ENCODE measurements around the gene CAMTA1.

CAMTA1 gene

GRCh38 chr1:6923955-6924881 lies 139.0 kb downstream of the CAMTA1 start:
- no peak for DNase-seq (ENCODE audit: low read depth in 2 of 2)

GRCh38 chr1:6924891-6925290 lies 139.6 kb downstream of the CAMTA1 start:
- no peak for DNase-seq (ENCODE audit: low read depth in 2 of 2)

- no peak for DNase-seq (ENCODE audit: low read depth in 2 of 2)
These were observed 142.4 kb downstream of the CAMTA1 start for GRCh38 chr1:6927626-6928025.

DNA sequence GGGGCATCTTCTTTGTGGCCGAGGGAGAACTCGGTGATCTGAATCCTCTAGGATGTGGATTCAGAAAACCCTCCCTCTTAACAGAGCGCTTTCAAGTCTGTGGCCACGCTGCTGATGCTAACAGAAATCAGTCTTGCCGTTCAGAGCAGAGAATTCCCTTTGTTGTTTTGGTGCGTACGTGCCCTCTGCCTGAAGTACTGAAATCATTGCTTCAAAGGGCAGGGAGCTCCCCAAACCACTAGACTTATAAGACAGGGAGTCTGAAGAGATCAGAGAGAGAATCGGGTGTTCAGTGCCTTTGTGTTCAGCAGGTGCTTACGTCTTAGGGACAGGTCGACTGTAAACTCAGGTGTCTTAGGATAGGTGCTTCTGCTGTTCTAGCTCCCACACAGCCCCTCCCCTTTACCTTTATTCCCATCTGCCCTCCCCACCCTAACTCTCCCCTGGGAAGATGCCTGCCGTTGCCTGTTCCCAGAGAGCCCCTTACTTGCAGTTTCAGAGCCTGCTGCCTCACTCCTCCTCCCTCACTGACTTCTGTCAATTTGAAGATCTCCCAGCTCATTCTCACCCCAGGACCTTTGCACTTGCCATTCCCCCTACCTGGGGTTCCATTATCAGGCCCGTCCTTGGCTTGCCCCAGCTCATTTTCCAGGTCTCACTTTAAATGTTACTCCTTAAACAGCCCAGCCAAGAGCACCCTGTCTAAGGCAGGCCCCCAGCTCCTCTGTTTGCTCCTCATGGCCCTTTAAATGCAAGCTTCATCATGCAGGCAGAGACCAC lies 143.0 kb downstream of the CAMTA1 start:
- no peak for DNase-seq (ENCODE audit: low read depth in 2 of 2)

DNA sequence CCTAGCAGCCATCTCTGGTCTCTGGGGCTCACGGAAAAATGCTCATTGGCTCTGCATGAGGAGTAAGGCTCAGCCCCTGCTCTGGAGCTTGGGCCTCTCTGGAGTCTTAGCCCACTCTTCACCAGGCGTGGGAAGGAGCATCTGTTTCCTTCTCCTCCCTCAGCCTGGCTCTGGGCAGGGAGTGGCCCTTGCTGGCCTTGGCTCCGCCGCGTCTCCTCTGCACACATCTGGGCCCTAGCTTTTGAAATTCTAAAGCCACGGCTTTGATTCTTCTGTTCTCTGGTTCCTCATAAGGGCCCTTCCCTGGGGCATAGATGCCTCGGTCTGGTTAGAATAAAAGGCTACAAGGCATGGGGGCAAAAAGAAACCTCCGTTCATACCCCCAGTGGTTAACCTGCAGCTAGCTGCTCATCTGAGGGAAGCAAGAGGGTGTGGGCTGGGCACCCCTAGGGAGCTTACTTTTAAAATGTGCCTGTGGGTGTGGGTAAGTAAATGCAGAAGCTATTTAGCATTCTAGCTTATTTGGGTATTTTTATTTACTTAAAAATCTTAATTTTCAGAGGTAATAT lies 145.6 kb downstream of the CAMTA1 start:
- DNase-seq (ENCODE audit: low read depth in 2 of 2), result no peak

- no peak for DNase-seq (ENCODE audit: low read depth in 2 of 2)
These were observed 150.2 kb downstream of the CAMTA1 start for GRCh38 chr1:6935361-6935883.

GRCh38 chr1:6935911-6936690 lies 150.8 kb downstream of the CAMTA1 start:
- DNase-seq (ENCODE audit: low read depth in 2 of 2), result no peak

- DNase-seq (ENCODE audit: low read depth in 2 of 2), result no peak
These were observed 151.8 kb downstream of the CAMTA1 start for GRCh38 chr1:6937048-6937447.

- DNase-seq (ENCODE audit: low read depth in 2 of 2), result no peak
These were observed 154.1 kb downstream of the CAMTA1 start for GRCh38 chr1:6939363-6939762.

GRCh38 chr1:6941786-6942185 lies 156.5 kb downstream of the CAMTA1 start:
- no peak for DNase-seq (ENCODE audit: low read depth in 2 of 2)

DNA sequence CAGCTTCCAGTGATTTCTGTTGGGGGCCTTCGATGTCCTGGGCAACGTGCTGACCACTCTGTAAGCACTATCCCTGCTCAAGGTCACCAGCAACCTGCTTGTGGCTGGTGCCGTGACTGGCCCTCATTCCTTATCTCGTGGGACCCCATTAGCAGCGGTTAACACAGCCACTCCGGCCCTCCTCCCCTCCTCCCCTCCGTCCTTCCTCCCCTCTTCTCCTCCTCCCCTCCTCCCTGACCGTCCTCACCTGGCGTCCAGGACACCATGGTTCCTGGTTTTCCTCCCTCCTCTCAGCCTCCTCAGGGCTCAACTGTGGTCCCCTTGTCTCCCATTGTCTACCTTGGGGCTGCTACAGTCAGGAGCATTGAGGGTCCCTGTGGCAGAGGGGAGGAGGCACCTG lies 157.7 kb downstream of the CAMTA1 start:
- DNase-seq (ENCODE audit: low read depth in 2 of 2), result no peak

DNA sequence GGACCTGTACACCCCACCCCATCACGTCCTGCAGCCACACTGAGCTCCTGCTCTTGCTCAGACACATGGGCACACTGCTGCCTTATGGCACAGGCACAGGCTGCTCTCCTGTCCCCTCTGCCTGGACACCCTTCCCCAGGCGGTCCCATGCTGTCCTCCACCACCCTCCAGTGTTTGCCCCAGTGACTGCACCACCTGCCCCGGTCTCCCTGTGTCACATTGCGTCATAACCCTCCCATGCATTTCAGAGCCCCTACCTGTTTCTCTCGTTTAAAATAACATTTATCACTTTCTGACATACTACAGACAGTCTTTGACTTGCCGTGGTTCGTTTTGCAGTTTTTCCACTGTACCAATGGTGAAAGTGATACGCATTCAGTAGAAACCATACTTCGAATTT lies 159.2 kb downstream of the CAMTA1 start:
- no peak for DNase-seq (ENCODE audit: low read depth in 2 of 2)

GRCh38 chr1:6947952-6948351 lies 162.7 kb downstream of the CAMTA1 start:
- no peak for DNase-seq (ENCODE audit: low read depth in 2 of 2)

- DNase-seq (ENCODE audit: low read depth in 2 of 2), result no peak
These were observed 163.2 kb downstream of the CAMTA1 start for GRCh38 chr1:6948416-6948815.

- DNase-seq (ENCODE audit: low read depth in 2 of 2), result no peak
These were observed 163.6 kb downstream of the CAMTA1 start for GRCh38 chr1:6948861-6949260.

- no peak for DNase-seq (ENCODE audit: low read depth in 2 of 2)
These were observed 164.9 kb downstream of the CAMTA1 start for GRCh38 chr1:6950001-6950765.

- no peak for DNase-seq (ENCODE audit: low read depth in 2 of 2)
These were observed 166.3 kb downstream of the CAMTA1 start for GRCh38 chr1:6951536-6951935.

DNA sequence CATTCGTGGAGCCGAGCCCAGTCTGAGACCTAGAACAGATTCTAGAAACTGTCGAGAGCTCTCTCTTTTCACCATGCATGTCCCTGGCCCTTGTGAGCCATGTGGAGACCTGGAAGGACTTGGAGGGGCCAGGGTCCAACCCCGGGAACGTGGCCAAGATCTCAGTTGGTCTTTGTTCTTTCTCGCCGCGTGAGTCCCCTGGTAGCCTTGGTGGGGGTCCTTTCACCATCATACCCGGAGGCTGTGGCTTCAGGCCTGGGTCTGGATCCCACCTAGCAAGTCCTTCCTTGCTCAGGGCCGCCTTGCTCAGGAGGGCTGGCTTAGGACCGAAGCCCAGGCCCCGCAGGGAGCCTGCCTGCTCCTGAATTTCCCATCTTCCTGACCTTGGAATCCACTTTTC lies 168.0 kb downstream of the CAMTA1 start:
- DNase-seq (ENCODE audit: low read depth in 2 of 2), result no peak

DNA sequence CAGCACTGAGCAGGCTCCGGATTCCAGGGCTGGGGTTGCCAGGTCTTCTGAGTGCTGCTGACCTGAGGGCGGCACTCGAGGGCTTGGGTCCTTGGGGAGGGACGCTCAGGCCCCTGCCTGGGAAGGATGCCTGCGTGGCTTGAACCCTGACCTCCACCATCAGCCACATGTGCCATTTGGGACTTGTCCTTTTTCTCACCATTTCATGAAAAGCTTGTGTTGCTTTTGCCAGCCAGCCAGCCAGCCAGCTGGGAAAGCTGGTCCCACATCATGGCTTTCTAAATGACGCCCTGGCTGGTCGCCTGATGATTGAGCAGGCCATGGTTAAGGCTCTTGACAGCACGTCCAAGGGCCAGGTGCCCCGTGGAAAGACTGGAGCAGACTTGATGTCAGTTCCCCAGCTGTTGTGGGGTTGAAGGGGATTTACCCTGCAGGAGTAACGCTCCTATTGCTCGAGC lies 168.7 kb downstream of the CAMTA1 start:
- DNase-seq (ENCODE audit: low read depth in 2 of 2), result no peak

DNA sequence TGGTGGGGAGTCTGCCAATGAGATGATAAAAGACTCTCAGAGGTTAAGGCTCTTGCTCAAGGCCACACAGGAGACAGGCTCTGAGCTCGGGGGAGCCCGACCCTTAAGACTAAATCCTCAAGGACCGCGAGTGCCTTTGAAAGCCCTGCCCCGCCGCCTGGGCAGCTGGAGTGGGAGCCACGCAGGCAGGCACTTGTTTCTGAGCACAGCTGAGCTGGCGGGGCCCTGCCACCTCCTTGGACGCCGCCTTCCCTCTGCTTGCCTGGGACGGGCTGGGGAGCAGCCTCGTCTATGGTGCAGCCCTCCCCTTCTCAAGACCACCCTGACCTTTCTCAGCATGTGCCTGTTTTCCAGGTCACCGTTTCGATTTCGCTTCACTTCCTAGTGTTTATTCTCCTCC lies 169.3 kb downstream of the CAMTA1 start:
- DNase-seq (ENCODE audit: low read depth in 2 of 2), result no peak
